ENCODE data around the gene NELFCD. TPM values are rescaled to one million over a fixed set of nuclear protein-coding genes. Genes with fewer than 3 reads are reported as not detected.
"Not testable (repeated sequence)": the region's sequence is repeated elsewhere in the genome, so short reads cannot be mapped to it uniquely, and the experiment has no call there.

The NELFCD gene
- total and polyA plus RNA-seq, 8 donors, result 48.3 to 130 (median 114) TPM

GRCh38 chr20:58953050-58953449 lies 28.0 kb upstream of the NELFCD start:
- Histone ChIP-seq H3K4me3 (no peak overlapping the region), H3K27ac (no peak overlapping the region), H3K36me3 (no peaks in the 10 kb centered on the region), H3K27me3 (no peaks in the 10 kb centered on the region), H3K9me3 (no peaks in the 10 kb centered on the region), H3K4me1 (no peaks in the 10 kb centered on the region)
- intact Hi-C loops (cut with DNase I), result no loop called here
- no peak for TF ChIP-seq CTCF (IDR thresholded peaks at IDR 0.05)
- ATAC-seq, result no peak
- no peak for DNase-seq

- Histone ChIP-seq H3K27ac (no peak overlapping the region), H3K27me3 (no peaks in the 10 kb centered on the region), H3K9me3 (no peaks in the 10 kb centered on the region), H3K4me1 (no peaks in the 10 kb centered on the region), H3K4me3 (no peak overlapping the region), H3K36me3 (no peaks in the 10 kb centered on the region)
- TF ChIP-seq CTCF (IDR thresholded peaks at IDR 0.05), result no peak
- DNase-seq (no peak), ATAC-seq (no peak)
- intact Hi-C loops (cut with DNase I), result no loop called here
Observed at GRCh38 chr20:58956078-58956477, 25.0 kb upstream of the NELFCD start.

- Histone ChIP-seq H3K4me1 (no peaks in the 10 kb centered on the region), H3K4me3 (no peak overlapping the region), H3K27me3 (no peaks in the 10 kb centered on the region), H3K36me3 (no peaks in the 10 kb centered on the region), H3K9me3 (no peaks in the 10 kb centered on the region), H3K27ac (no peak overlapping the region)
- no peak for TF ChIP-seq CTCF (IDR thresholded peaks at IDR 0.05)
- intact Hi-C loops (cut with DNase I), result no loop called here
- ATAC-seq, result no peak
- DNase-seq, result no peak
Observed at GRCh38 chr20:58959652-58960051, 21.4 kb upstream of the NELFCD start.

- intact Hi-C loops (cut with DNase I), result no loop called here
- Histone ChIP-seq H3K27me3 (no peaks in the 10 kb centered on the region), H3K27ac (no peak overlapping the region), H3K4me1 (no peaks in the 10 kb centered on the region), H3K4me3 (no peak overlapping the region), H3K36me3 (no peaks in the 10 kb centered on the region), H3K9me3 (no peaks in the 10 kb centered on the region)
- DNase-seq (no peak), ATAC-seq (no peak)
- no peak for TF ChIP-seq CTCF (IDR thresholded peaks at IDR 0.05)
Observed at GRCh38 chr20:58963060-58963584, 17.9 kb upstream of the NELFCD start.

- intact Hi-C loops (cut with DNase I); ATAC-seq; DNase-seq; H3K27me3 ChIP-seq; H3K4me1 ChIP-seq; H3K36me3 ChIP-seq; H3K27ac ChIP-seq; H3K9me3 ChIP-seq; H3K4me3 ChIP-seq: not testable (repeated sequence)
Observed at GRCh38 chr20:58963922-58964321, 17.1 kb upstream of the NELFCD start.
